Activated CD4-positive, alpha-beta T cell treated with anti-CD3 and anti-CD28 coated beads, Interleukin-2, amount 10 ng/mL, durations not matched to agents 7 days and 5 days (primary cell): ENCODE data around the gene CENPN. TPM values are rescaled to one million over a fixed set of nuclear protein-coding genes. Genes with fewer than 3 reads are reported as not detected.
A peak's percentile ranks its signal among the peaks of the same experiment; 100 is the strongest.

Experiments used
- CTCF ChIA-PET: fragments of 350-600 bp; sonication (Branson Sonifier 250); formaldehyde crosslinking; loops from one replicate; lab custom pipeline; 2021; ENCODE audit warnings: antibody characterized with exemption; lab: Charles Lee
- POLR2A ChIA-PET: fragments of 350-600 bp; sonication (Branson Sonifier 250); formaldehyde crosslinking; loops from one replicate; lab custom pipeline; 2021; ENCODE audit warnings: antibody characterized with exemption; lab: Charles Lee
- DNase-seq: peaks from one replicate; pipeline ENCODE4 v3.0.0-alpha.2; 2020
- H3K27ac Mint-ChIP-seq: one replicate; pipeline ENCODE4 v1.8.0; 2021; ENCODE audit warnings: mild to moderate bottlenecking, moderate library complexity, mixed read lengths
- H3K27me3 Mint-ChIP-seq: one replicate; pipeline ENCODE4 v1.8.0; 2021; ENCODE audit warnings: mixed read lengths
- H3K36me3 Mint-ChIP-seq: one replicate; pipeline ENCODE4 v1.8.0; 2021; ENCODE audit warnings: low read depth, mixed read lengths
- H3K4me1 Mint-ChIP-seq: one replicate; pipeline ENCODE4 v1.8.0; 2021; ENCODE audit warnings: mixed read lengths
- H3K4me3 Mint-ChIP-seq: one replicate; pipeline ENCODE4 v1.8.0; 2021; ENCODE audit warnings: mild to moderate bottlenecking, moderate library complexity, mixed read lengths
- H3K9me3 Mint-ChIP-seq: one replicate; pipeline ENCODE4 v1.8.0; 2021; ENCODE audit warnings: mixed read lengths
- total RNA-seq, 2 experiments: library from RNA; stranded (reverse); gene quantifications; one replicate each; pipeline ENCODE4 v1.2.3, GENCODE V29; 2021

CENPN gene
- total RNA-seq, 2 experiments from 2014 or later: 53.7 to 55.3 TPM

DNA sequence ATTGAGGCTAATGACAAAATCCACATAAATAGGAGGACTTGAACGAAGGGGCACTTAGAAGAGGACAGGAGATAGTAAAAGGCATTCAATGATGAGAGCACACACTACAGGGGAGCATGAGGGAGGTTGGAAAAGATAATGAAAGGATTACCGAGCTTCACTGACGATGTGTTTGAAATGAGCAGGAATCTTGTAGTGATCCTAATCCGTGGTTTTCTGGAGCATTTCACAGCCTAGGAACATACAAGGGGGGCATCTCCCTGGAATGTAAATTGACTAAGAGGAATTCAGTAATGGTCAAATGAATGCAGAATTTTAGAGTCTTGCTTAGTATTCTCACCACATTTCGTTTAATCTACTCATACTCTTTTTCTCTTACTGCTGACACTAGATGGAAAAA lies 33.8 kb downstream of the CENPN start:
- H3K9me3 Mint-ChIP-seq: no peaks in the 10 kb centered on the region
- CTCF ChIA-PET: interaction anchor here (1.2 kb wide), 1 partner anchor 21 kb away, joined by 5 read pairs; no protein-coding TSS in a partner anchor
- no peaks in the 10 kb centered on the region for H3K27me3 Mint-ChIP-seq
- no peak overlapping the region for H3K27ac Mint-ChIP-seq
- POLR2A ChIA-PET: no interaction called here
- peaks cover 53% of the 10 kb centered on the region for H3K36me3 Mint-ChIP-seq
- no peak overlapping the region for H3K4me3 Mint-ChIP-seq
- no peak for DNase-seq
- H3K4me1 Mint-ChIP-seq: peaks cover 23% of the 10 kb centered on the region

DNA sequence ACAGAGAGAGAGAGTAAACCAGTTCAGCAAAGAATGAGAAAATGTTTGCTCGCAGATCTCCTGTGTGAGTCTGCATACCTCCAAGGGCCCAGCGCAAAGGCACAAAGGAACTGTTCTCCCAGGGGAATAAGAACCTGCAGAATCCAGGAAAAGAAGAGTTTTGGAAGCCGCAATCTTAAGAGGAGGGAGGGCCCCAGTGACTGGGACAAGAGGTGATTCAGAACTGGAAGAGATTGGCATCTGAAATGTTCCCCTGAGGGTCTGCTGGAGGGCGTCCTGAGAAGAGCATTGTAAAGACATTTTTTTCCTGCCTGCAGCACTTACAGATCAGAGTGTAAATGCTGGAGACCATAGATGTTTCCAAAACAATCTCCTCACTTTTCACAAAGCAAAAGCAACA lies 34.7 kb downstream of the CENPN start:
- H3K4me3 Mint-ChIP-seq: no peak overlapping the region
- H3K27me3 Mint-ChIP-seq: no peaks in the 10 kb centered on the region
- H3K27ac Mint-ChIP-seq: no peak overlapping the region
- ChIA-PET POLR2A (no interaction called here), CTCF (no interaction called here)
- peaks cover 20% of the 10 kb centered on the region for H3K4me1 Mint-ChIP-seq
- peaks cover 57% of the 10 kb centered on the region for H3K36me3 Mint-ChIP-seq
- DNase-seq: no peak
- no peaks in the 10 kb centered on the region for H3K9me3 Mint-ChIP-seq

- no peak overlapping the region for H3K27ac Mint-ChIP-seq
- H3K27me3 Mint-ChIP-seq: no peaks in the 10 kb centered on the region
- POLR2A ChIA-PET: no interaction called here
- H3K36me3 Mint-ChIP-seq: peaks cover 57% of the 10 kb centered on the region
- no peak overlapping the region for H3K4me3 Mint-ChIP-seq
- DNase-seq: no peak
- CTCF ChIA-PET: no interaction called here
- H3K9me3 Mint-ChIP-seq: peaks cover 2% of the 10 kb centered on the region
- H3K4me1 Mint-ChIP-seq: peaks cover 9% of the 10 kb centered on the region
Observed at GRCh38 chr16:81042821-81043220, 35.8 kb downstream of the CENPN start.

- peaks cover 4% of the 10 kb centered on the region for H3K4me1 Mint-ChIP-seq
- H3K27ac Mint-ChIP-seq: no peak overlapping the region
- H3K4me3 Mint-ChIP-seq: no peak overlapping the region
- H3K9me3 Mint-ChIP-seq: peaks cover 13% of the 10 kb centered on the region
- no peak for DNase-seq
- H3K36me3 Mint-ChIP-seq: peaks cover 6% of the 10 kb centered on the region
- POLR2A ChIA-PET: no interaction called here
- H3K27me3 Mint-ChIP-seq: peaks cover 6% of the 10 kb centered on the region
- CTCF ChIA-PET: interaction anchor here (1.1 kb wide), 1 partner anchor 18 kb away, joined by 3 read pairs; the partner anchor contains the start of gene ATMIN
Observed at GRCh38 chr16:81053761-81054160, 46.7 kb downstream of the CENPN start.

DNA sequence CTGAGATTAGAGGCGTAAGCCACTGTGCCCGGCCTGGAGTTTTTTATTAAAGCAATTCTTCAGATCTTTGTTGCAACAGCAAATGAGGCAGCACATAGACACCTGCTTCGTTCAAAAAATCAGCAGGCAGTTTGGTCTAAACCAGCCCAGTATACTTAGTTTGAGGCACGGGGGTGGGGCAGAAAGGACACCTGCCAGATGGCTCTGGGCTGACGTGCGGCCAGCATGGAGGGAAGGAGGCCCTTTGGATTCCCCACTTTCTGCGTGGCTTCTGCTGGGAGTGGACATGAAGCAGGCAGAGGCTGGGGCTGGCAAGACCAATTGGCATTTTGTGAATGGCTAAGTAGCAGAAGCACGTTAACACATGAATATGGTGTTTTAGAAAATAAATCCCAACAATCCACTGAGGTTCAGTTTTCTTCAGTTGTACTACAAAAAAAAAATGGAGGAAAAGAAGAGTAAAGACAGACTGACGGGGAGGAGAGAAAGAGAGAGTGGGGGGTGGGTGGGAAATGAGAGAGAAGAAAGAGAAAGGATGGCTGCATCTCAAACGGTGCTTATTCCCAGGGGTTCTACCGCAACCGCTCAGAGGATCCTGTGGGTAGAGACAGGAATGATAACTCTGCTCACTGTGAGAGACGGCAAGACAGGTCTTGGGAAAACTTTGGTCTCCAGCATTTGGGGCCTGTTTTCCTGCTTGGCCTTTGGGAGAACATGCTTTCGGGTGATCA lies 53.7 kb downstream of the CENPN start:
- Mint-ChIP-seq H3K4me1 (peaks cover 4% of the 10 kb centered on the region), H3K27ac (no peak overlapping the region), H3K27me3 (no peaks in the 10 kb centered on the region), H3K36me3 (no peaks in the 10 kb centered on the region), H3K9me3 (no peaks in the 10 kb centered on the region), H3K4me3 (no peak overlapping the region)
- DNase-seq: no peak
- ChIA-PET POLR2A (no interaction called here), CTCF (no interaction called here)

DNA sequence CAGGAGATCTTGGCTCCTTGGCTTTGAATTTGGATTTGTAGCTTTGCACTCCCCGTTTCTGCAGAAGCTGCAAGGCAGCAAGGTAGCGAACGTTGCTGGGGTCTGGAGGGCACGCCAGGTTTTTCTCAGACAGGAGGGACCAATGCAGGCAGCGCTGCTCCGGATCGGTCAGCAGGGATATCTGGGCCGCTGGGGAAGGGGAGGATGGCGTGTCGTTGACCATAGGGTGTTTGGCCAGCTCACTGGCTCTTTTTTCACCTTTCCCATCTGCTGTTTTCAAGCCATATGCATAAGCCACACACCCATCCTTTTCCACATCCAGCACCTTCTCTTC lies 54.3 kb downstream of the CENPN start:
- CTCF ChIA-PET: no interaction called here
- no peak for DNase-seq

DNA sequence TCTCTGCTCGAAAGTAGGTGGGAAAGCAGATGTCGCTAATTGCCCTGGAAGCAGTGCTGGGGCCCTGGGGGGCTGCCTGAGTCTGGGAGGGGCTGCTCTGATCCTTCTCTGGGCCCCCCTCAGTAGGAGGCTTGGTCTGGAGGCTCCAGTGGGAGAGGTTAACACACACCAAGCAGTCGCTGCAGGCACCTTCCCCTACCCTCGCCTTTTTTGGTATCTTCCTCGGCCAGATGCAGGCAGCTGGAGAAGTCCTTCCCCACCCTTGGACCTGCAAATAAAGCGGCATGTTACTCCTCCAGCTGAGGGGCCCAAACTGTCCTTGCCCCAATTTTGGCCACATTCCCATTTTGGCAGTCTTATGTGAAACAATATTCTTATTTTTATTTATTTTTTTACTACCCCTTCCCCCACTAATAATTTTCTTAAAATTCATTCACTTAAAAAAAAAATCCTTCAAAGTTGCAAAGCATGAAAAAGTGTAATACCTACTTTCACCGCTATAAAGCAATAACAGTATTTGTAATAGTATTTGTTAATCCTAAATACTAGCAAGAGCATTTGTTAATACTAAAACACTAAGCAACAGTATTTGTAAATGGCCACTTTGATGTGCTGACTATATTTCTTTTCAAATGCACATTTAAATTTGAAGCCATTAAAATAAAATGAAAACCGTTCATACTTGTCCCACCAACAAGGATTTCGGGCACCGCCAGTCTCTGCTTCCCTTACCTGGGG lies 55.0 kb downstream of the CENPN start:
- ChIA-PET POLR2A (no interaction called here), CTCF (no interaction called here)
- Mint-ChIP-seq H3K4me3 (no peak overlapping the region), H3K27ac (no peak overlapping the region), H3K36me3 (no peaks in the 10 kb centered on the region), H3K27me3 (no peaks in the 10 kb centered on the region), H3K9me3 (no peaks in the 10 kb centered on the region), H3K4me1 (peaks cover 11% of the 10 kb centered on the region)
- no peak for DNase-seq

More for the DNA sequence above, 54.3 kb downstream of the CENPN start:
- Mint-ChIP-seq H3K4me1 (peaks cover 4% of the 10 kb centered on the region), H3K4me3 (no peak overlapping the region), H3K9me3 (no peaks in the 10 kb centered on the region), H3K27me3 (no peaks in the 10 kb centered on the region), H3K27ac (no peak overlapping the region), H3K36me3 (no peaks in the 10 kb centered on the region)
- POLR2A ChIA-PET: no interaction called here

- H3K4me1 Mint-ChIP-seq: peaks cover 19% of the 10 kb centered on the region
- ChIA-PET POLR2A (no interaction called here), CTCF (interaction anchor here (0.7 kb wide), 1 partner anchor 19 kb away, joined by 3 read pairs; no protein-coding TSS in a partner anchor)
- H3K27me3 Mint-ChIP-seq: no peaks in the 10 kb centered on the region
- H3K4me3 Mint-ChIP-seq: no peak overlapping the region
- H3K27ac Mint-ChIP-seq: peak overlapping the region; percentile 3
- peak; percentile 22 for DNase-seq
- H3K9me3 Mint-ChIP-seq: no peaks in the 10 kb centered on the region
- no peaks in the 10 kb centered on the region for H3K36me3 Mint-ChIP-seq
Observed at GRCh38 chr16:81066681-81067080, 59.7 kb downstream of the CENPN start.

GRCh38 chr16:81067166-81067565 lies 60.2 kb downstream of the CENPN start:
- H3K27ac Mint-ChIP-seq: peak overlapping the region; percentile 3
- H3K4me3 Mint-ChIP-seq: no peak overlapping the region
- CTCF ChIA-PET: no interaction called here
- H3K4me1 Mint-ChIP-seq: peaks cover 23% of the 10 kb centered on the region
- no peaks in the 10 kb centered on the region for H3K36me3 Mint-ChIP-seq
- H3K27me3 Mint-ChIP-seq: no peaks in the 10 kb centered on the region
- no peak for DNase-seq
- POLR2A ChIA-PET: no interaction called here
- H3K9me3 Mint-ChIP-seq: no peaks in the 10 kb centered on the region

DNA sequence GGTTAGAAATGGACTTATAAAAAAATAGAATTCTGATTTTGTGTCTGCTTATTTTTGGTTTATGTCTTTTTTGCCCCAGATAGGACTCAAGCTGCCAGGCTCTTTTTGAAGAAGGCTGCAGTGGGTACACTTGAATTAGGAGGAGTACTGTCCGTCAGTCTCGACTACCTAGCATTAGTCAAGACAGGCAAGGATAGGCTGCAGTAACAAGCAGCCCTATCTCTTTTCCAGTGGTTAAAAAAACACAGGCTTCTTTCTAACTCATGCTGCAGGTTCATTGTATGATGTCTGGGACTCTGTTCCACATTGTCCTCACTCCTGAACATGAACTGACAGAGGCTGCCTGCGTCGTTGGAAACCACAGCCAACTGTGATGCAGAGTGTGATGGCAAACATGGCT lies 62.0 kb downstream of the CENPN start:
- POLR2A ChIA-PET: no interaction called here
- Mint-ChIP-seq H3K4me1 (peaks cover 30% of the 10 kb centered on the region), H3K27me3 (no peaks in the 10 kb centered on the region), H3K36me3 (no peaks in the 10 kb centered on the region), H3K9me3 (no peaks in the 10 kb centered on the region), H3K4me3 (no peak overlapping the region), H3K27ac (no peak overlapping the region)
- no peak for DNase-seq
- CTCF ChIA-PET: interaction anchor here (0.9 kb wide), 1 partner anchor 33 kb away, joined by 3 read pairs; the partner anchor contains the start of gene ATMIN

- peaks cover 38% of the 10 kb centered on the region for H3K4me1 Mint-ChIP-seq
- no peak for DNase-seq
- H3K9me3 Mint-ChIP-seq: no peaks in the 10 kb centered on the region
- peaks cover 2% of the 10 kb centered on the region for H3K27me3 Mint-ChIP-seq
- H3K36me3 Mint-ChIP-seq: no peaks in the 10 kb centered on the region
- POLR2A ChIA-PET: no interaction called here
- CTCF ChIA-PET: no interaction called here
- no peak overlapping the region for H3K27ac Mint-ChIP-seq
- no peak overlapping the region for H3K4me3 Mint-ChIP-seq
Observed at GRCh38 chr16:81070979-81071378, 64.0 kb downstream of the CENPN start.

GRCh38 chr16:81071805-81072204 lies 64.8 kb downstream of the CENPN start:
- Mint-ChIP-seq H3K4me3 (no peak overlapping the region), H3K36me3 (no peaks in the 10 kb centered on the region), H3K4me1 (peaks cover 33% of the 10 kb centered on the region), H3K27me3 (peaks cover 2% of the 10 kb centered on the region), H3K27ac (no peak overlapping the region), H3K9me3 (no peaks in the 10 kb centered on the region)
- DNase-seq: no peak
- ChIA-PET CTCF (interaction anchor here (1.6 kb wide), 1 partner anchor 36 kb away, joined by 6 read pairs; the partner anchor contains the start of gene ATMIN), POLR2A (no interaction called here)
